Fibroblast of skin of scalp (primary cell): ENCODE data around the gene DNAJB9.

Experiments
- DNase-seq: peaks from one replicate; pipeline ENCODE4 v3.0.0-alpha.2; 2013

DNAJB9 gene

DNA sequence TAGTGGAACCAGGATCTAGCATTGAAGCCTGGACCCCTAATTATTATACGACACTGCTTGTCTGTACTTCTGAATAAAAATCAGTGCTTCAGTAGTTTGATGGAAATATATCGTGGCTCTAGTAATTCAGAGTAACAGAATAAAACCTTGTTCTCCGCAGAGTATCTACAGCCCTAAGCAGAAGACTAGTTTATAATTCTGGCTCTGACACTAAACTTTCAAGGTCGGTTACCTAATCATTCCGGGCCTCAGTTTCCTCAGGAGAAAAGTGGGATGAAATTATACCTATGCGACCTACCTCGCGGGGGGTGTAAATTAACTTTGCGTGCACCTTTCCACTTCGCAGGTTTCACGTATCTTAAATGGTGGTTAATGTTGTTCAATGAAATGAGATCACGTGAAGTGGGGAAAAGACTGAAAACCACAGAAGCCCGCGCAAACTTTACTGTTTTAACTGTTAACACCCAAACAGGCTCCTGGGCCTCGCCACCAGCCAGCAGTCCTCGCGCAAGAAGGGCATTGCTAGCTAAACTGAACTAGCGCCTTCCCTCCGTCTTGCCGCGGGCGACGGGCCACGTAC, 783 bp upstream of the DNAJB9 start:
- no peak for DNase-seq

DNA sequence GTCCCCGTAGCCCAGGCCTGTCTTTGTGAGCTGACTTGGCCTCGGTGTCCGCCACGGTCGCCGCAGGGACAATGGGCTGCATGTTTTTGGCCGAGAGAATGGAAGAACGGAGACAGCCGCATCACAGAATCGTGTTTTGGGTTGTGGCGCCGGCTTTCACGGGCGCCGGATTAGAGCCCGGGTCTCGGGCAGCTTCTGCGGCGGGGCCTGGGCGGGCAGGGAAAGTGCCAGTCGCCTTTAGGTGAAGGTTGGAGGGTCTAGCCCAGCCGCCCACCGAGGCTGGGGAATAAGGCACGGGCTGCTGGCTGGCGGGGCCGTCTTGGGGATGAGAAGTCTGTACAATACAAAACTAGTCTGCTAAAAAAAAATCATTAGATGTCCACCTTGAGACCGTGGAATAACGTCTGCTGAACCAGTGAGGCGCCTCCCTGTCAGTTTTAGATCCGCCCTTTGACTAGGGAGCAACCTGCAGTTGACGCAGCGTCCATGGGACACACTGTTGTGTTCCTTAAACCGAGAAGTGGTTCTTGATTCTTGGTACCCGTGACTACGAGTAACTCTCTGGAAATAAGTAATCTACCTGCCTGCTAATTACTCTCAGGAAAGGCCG, 577 bp downstream of the DNAJB9 start:
- DNase-seq: peak; percentile 8

DNA sequence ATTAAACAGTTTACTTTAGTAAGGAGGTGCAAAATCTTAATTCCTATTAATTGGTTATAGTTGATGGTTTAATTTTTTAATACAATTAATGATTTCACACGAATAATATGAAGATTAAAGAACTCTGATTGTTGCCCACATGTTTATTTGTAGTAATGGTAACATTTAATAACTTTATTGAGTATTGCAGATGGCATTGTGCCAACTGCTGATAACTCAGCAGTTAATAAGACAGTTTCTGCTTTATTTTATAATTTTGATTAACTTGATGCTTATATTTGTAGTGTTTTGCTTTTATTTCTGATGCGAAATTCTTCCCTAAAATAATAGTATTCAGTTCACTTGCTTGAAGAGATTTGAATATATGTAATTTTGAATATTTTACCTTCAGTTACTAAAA, 2.8 kb downstream of the DNAJB9 start:
- no peak for DNase-seq

DNA sequence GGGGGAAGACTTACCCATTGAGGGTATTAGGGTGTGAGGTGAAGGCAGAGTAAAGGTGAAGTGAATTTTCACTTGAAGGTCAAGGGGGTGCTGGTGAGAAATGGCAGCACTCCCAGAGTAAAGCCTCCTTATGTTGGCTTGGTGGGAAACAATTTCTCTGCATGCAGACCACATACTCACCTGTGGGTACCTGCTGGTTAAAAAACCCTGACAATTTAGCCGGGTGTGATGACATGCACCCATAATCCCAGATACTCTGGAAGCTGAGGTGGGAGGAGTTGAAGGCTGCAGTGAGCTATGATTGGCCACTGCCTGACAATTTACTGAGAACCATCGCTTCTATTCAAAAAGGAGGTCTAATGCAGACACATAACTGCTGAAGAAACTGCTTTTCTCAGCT, 5.5 kb downstream of the DNAJB9 start:
- no peak for DNase-seq

DNA sequence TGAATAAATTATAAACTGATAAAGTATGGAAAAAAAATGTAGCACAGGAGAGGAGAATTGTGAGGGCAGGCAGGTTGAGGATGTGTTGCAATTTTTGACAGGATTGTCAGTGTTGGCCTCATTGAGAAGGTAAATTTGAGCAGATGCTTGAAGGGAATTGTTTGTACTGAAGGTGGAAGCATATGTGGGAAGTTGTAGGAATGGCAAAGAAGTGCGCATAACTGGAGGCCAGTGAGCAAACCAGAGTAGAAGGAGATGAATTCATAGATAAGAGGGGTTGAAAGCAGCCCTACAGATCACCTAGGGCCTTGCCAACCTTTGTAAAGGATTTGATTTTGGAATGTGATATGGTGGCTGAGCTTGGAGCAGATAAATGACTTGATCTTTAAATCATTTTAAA, 6.4 kb downstream of the DNAJB9 start:
- DNase-seq: no peak

DNA sequence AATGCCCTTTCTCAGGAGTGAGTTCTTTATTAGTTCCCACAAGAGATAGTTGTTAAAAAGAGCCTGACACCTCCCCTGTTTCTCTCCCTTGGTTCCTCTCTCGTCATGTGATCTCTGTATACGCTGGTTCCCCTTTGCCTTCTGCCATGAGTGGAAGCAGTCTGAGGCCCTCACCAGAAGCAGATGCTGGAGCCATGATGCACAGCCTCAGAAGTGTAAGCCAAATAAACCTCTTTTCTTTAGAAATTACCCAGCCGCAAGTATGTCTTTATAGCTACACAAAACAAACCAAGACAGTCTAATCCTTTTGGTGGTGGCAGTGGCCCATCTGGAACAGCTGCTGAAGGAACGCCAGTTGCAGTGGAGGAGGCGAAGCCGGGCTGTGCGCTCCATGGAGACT, 9.3 kb downstream of the DNAJB9 start:
- no peak for DNase-seq

DNA sequence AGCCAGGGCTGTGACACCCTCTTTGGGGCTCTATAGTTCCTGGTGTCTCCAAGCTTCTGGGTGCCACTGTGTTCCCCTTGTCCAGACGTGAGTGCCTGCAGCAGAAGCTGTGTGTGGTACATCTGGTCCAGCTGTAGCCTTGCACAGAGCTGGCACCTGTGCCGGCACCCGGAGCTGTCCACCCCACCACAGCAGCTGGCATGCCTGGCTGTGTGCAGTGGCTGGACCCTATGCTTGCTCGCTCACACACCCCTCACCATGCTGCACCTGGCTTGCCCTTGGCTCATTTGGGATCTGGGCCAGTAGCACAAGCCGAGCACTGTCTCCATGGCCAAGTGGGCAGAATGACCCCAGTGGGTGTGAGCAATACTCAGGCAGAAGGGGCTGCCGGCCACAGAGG, 10.6 kb downstream of the DNAJB9 start:
- no peak for DNase-seq

DNA sequence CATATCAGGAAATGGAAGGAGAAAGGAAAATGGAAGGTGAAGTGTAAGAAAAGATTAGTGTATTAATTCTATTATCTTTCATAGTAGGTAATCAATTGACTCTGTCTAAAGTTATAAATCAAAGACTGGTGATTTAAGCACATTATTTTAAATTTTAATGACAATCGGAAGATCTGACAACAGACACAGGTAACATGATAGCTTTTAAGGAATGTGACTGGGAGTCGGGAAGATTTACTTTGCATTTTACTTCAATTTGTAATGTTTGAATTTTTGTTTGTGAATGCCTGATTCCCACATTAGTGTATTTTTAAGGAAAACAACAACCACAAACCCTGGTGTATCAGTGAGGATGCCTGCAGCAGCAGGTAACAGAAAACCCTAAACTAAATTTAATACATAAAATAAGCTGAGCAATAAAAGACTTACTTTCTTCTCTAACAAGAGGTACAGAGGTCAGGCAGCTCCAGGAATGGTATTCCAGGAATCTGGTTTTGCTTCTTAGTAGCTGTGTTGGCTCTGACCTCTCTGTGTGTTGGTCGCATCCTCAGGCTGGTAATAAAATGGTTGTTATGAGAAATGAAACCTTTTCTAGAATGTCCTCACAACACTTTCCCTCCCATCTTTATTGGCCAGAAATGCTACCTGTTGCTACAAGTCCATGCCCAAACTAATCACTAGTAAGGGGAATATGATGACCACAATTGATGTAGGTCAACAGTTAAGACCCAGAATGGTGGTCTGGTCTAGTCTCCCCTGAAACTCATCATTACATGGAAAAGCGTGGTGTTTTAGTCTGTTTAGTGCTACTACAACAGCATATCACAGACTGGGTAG, 12.2 kb downstream of the DNAJB9 start:
- DNase-seq: peak; percentile 9

DNA sequence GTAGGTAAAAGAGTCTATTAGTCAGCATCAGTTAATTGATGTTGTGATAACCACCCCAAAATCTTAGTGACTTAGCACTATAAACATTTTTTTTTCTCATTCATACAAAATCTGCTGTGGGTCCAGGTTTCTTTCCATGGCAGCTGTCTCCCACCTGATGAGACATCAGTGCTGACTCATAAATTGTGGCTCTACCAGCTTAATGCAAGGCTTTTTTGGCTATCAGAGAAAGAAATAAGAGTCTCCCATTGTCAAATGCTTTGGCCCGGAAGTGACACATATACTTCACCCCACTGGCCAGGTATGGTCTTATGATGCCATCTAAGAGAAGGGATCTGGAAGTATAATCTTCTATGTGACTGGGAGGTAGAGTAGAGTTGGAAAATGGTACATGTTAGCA, 14.5 kb downstream of the DNAJB9 start:
- no peak for DNase-seq

DNA sequence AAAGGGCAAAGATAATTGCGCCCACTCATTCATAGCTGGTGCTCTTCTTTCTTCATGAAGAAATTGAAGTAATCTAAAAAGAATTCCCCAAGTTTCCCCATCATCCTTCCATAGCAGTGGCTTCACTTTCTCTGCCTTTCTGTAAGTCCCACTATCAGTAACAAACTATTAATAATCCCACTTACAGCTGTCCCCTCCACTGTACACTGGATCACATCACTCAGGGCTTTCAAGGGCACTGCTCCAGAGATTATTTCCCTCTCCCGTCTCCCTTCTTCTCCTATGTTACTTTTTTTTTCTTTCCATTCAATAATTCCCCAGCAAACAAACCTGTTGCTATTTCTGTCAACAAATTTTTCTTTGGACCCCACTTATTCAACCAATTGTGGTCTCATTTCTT, 16.2 kb downstream of the DNAJB9 start:
- DNase-seq: no peak

DNA sequence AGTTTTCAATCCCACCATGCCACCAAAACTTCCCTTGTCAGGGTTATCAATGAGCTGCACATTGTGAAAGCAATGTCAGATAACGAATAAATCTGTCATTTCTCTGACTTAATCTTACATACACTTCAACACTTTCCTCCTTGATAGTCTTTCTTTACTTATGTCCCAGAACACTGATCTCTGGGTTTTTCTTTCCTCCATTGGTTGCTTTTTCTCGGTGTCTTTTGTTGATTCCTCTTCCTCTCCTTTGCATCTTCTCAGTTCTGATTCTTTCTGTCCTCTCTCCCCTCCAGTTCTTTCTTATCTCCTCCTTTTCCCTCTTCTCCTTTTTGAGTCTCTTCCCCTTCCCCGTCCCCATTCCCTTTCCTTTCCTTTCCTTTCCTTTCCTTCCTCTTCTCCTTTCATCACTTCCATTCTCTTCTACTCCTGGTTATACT, 16.6 kb downstream of the DNAJB9 start:
- no peak for DNase-seq

DNA sequence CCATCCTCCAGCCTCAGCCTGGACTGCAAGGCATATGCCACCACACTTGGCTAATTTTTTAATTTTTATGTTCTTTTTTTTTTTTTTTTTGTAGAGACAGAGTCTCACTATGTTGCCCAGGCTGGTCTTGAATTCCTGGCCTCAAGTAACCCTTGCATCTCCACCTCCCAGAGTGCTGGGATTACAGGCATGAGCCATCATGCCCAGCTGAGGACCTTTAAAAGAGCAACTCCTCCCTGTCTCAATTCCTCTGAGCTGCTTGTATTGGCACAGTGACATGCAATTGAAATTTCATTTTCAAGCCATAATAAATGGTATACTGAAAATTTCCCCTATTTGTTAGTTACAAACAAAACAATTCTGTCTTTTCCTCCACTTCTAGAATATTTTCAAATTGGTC, 19.5 kb downstream of the DNAJB9 start:
- DNase-seq: peak; percentile 32

DNA sequence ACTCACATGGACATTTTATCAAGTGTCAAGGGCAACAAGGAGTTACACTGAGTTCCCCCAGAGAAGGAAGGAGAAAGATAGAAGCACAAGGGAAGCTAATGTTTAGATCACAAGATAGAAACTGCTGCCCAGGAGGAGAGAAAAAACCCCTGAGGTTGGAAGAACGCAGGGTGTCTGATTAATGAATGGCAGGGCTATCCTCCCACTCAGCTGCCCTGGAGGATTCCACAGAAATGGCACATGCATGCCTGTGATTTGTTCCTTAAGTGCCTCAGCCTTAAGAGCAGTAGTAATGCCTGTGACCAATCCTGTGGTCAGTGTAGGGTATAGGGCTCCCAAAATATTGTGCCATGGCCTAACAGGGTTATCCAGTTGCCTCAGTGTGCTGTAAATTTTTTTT, 20.2 kb downstream of the DNAJB9 start:
- no peak for DNase-seq

DNA sequence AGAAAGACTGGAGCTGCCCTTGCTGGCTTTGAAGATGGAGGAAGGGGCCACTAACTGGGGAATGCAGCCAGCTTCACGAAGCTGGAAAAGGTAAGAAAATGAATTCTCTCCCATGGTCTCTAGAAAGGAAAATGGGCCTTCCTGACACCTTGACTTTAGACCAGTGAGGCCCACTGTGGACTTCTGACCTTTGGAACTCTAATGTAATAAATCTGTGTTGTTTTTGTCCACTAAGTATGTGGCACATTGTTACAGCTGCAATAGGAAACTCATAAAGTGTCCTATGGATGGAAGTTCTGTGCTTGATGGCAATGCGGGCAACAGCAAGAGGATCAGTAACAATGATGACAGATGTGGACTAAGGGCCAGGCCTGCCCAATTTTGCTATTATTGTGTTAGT, 20.9 kb downstream of the DNAJB9 start:
- DNase-seq: no peak

DNA sequence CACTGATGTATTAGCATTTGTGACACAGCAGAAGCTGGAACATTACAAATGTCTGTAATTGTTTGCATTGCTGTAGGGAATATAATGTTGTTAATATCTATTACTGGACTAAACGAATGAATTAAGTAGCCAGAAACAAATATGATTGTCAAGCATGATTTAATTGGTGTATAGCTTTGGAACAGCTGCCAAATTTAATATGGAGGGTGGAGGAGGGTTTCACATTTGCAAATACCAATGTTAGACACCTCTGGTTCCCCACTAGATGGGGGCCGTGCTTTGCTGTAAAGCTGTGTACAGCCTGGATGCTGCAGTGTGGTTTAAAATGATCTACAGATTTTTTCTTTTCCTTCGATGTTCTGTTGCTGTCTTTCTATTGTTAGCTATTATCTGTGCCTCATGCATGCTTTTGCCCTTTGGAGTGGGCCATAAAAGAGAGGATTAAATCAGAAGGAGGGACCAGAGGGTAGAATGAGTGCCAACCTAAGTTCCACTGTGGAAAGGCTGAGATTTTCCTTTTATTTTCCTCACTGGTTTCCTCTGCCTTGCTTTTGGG, 23.1 kb downstream of the DNAJB9 start:
- DNase-seq: peak; percentile 25

DNA sequence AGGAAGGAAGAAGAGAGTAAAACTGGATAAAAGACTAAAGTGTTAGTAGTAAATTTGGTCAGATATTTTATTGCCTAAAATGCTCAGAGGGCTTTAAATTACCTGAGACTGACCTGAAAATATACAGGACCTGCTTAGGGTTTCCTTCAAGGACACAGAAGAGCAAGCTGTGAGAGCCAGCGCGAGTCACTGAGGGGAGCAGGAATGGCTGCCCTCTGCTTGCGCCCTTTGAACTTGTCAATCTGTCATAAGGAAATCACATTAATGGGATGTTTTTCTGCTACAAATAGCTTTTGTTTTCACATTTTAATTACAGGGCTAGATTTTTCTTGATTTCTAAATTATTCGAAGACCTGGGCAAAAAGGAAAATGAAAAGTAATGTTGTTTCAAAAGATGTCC, 26.9 kb downstream of the DNAJB9 start:
- no peak for DNase-seq

DNA sequence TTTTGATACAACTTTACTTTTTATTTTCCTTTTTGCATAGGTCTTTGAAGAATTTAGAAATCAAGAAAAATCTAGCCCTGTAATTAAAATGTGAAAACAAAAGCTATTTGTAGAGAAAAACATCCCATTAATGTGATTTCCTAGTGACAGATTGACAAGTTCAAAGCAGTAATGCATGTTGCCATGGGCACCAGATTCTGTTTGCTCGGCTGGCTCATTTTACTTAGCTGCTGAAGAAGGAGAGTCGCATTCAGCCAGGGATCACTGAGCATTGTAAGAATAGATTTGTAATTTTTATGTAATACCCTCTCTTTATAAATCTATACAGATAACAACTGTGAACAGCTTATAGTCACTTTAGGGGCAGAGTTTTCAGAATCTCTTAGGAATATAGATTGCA, 28.5 kb downstream of the DNAJB9 start:
- no peak for DNase-seq

DNA sequence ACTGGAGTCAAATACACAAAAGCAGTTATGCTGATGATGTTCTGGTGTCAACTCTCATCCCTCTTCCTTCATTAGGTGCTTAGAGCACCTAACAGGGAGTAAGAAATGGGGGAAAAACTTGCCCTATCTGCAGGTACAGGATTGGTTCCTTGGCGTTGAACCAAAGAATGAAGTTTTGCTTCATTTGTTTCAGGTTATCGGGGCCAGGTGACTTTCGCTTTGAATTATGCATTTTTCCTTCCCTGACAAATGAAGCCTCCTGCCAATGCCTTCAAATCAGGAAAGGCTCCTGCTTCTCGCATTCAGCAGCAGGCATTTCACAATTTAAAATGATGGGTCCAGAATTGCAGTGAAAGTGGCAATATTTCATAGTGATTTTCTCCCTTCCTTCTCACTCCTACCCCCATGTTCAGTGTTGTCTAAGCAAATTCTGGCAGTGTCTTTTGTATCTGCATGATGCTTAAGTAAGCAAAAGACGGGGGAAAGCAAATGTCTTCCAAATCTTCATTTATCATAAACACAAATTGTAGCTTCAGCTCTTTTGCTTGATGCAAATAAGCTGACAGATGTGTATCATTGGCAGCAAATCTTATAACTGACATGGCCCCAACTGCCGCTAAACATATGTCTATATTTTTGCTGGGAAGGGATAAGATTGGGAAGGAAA, 29.4 kb downstream of the DNAJB9 start:
- no peak for DNase-seq

DNA sequence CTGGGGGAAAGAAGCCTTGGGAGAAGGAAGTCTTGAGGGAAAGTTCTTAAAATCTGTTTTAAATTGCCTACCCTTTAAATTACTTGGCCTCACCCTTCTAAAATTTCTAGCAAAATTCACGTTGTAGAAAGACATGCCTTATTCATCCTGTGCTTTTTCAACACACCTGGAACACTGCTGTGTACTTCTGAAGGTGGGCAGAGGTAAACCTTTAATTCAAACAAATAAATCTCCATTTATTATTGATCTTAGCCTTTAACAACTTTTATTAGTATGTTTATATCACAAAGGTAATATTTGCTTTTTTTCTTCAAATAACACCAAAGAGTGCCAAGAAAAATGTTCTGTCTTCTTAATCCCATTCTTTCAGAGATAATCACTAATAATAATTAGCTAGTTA, 30.7 kb downstream of the DNAJB9 start:
- no peak for DNase-seq

DNA sequence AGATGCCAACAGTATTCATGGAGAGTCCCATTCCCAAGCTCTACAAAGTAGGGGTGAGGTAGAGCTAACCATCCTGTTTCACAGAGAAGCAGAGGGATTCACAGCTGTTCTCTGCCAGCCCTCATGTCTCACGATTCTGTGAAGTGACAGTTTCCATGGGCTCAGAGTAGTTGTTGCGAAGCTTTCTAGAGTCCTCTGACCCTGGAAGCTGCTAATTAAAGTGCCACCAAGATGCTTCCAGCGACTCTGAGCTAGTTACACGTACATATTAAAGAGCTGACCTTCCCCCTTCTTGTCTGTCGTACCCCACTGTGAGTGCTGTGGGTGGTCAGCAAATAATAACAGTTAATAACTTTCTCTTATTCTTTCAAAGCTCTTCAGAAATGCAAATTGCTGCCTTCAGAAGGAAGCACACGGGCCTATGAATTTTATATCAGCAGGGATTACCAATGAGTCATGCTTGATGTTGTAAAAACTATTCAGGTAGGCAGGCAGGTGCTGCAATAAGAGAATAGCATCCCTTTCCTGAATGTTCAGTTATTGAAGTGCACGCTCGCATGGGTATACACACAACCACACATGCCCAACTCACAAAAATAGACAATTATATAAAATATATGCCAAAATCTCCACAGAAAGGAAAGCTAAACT, 34.1 kb downstream of the DNAJB9 start:
- DNase-seq: no peak

DNA sequence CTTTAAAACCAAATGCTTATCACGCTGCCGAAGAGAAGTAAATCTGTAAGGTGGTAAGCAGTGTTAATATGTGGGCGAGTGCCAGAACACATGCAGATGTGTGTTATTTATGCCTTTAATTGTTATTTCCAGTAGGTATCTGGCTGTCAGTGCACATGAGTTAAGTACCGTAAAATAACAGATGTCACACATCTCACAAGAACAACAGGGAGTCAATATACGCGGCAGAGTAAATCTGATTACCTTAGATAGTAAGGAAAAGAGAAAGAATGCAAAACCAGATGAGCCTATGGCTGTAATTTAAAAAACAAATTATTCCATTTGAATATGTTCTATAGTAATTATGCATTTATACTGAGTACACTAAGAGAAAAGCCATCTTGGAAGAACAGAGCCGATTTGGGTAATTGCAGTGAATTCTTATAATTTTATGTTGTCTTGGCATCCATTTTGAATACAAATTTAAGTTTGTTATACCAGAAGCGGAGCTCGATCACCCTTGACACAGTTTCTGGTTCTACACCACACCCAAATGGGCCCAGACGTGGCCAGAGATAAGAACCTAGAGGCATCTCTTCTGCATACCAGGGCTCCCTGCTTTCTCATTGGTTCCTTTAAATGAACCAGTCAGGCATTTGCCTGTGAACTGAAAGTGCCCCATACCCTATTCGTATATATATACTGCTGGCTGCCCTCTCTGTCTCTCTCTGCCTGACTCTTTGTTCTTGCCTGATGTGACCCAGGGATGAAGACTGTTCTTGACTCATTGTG, 34.8 kb downstream of the DNAJB9 start:
- no peak for DNase-seq
